Tibial nerve (tissue), 3 donors: ENCODE measurements around the gene LEMD2.

Experiments used
- POLR2A ChIP-seq, 2 donors: fragments of 450-650 bp; IDR thresholded peaks; one replicate each; pipeline ENCODE4 v1.6.1; 2017; ENCODE audit warnings: antibody characterized with exemption in 2 of 2, mild to moderate bottlenecking in 2 of 2, moderate library complexity in 2 of 2
- TF ChIP-seq, protein P1 (sequence below), 5 experiments: fragments of 200-600 bp in 3 of 5; fragments of 450-650 bp in 2 of 5; sonication (generic) in 3 of 5; IDR thresholded peaks; one replicate each; pipeline ENCODE4 v1.5.1; 2016 to 2019; ENCODE audit warnings: antibody characterized with exemption in 5 of 5, mild to moderate bottlenecking in 3 of 5, moderate library complexity in 2 of 5

DNA sequence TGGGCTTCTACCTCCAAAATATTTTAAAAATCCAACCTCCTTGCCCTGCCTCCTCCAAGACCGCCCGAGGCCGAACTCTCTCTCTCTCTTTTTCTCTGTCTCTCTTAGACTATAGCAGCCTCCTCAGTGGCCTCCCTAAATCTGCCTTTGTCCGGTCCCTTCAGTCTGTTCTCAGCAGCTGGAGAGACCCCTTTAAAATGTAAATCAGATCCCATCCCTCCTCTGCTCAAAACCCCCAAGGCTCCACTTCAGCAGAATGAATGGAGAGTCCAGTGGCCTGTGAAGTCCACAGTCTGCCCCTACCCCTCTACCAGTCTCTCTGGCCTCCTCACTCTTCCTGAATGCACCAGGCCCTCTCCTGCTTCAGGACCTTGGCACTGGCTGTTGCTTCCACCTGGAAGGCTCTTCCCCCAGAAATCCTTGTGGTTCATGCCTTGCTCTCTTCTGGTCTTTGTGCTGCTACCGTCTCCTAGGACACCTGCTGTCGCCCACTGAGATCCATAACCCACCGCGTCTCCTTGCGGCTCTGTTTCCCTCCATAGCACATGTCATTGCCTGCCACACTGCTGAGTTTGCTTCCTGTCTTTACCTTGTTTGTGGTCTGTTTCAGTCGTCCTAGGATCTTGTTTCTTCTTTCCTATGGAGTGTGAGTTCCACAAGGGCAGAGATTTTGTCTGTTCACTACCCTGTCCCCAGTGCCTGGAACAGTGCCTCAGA, 8.9 kb upstream of the LEMD2 start:
- TF ChIP-seq, protein P1, sequence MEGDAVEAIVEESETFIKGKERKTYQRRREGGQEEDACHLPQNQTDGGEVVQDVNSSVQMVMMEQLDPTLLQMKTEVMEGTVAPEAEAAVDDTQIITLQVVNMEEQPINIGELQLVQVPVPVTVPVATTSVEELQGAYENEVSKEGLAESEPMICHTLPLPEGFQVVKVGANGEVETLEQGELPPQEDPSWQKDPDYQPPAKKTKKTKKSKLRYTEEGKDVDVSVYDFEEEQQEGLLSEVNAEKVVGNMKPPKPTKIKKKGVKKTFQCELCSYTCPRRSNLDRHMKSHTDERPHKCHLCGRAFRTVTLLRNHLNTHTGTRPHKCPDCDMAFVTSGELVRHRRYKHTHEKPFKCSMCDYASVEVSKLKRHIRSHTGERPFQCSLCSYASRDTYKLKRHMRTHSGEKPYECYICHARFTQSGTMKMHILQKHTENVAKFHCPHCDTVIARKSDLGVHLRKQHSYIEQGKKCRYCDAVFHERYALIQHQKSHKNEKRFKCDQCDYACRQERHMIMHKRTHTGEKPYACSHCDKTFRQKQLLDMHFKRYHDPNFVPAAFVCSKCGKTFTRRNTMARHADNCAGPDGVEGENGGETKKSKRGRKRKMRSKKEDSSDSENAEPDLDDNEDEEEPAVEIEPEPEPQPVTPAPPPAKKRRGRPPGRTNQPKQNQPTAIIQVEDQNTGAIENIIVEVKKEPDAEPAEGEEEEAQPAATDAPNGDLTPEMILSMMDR (IDR thresholded peaks at IDR 0.05) = no peak
- TF ChIP-seq POLR2A (IDR thresholded peaks at IDR 0.05) = no peak
